WTC11 (cell line): Measurements from ENCODE around the gene NCBP3.

Experiments
- NFE2L1 ChIP-seq: sonication (generic); formaldehyde crosslinking; IDR thresholded peaks from 2 replicates; pipeline ENCODE4 v1.8.1; 2023; ENCODE audit warnings: missing genetic modification reagents
- NR2C2 ChIP-seq: sonication (generic); formaldehyde crosslinking; IDR thresholded peaks from 2 replicates; pipeline ENCODE4 v1.8.0; 2022; ENCODE audit warnings: mild to moderate bottlenecking, missing genetic modification reagents
- ZNF121 ChIP-seq: sonication (generic); formaldehyde crosslinking; IDR thresholded peaks from 2 replicates; pipeline ENCODE4 v1.8.0; 2023; ENCODE audit warnings: missing genetic modification reagents
- ZNF232 ChIP-seq: sonication (generic); formaldehyde crosslinking; IDR thresholded peaks from 2 replicates; pipeline ENCODE4 v1.8.0; 2022; ENCODE audit warnings: mild to moderate bottlenecking, missing genetic modification reagents
- TF ChIP-seq, protein P1 (sequence below): sonication (generic); formaldehyde crosslinking; IDR thresholded peaks from 2 replicates; pipeline ENCODE4 v1.8.1; 2023; ENCODE audit warnings: mild to moderate bottlenecking, missing genetic modification reagents, moderate library complexity
- TF ChIP-seq, protein P2 (sequence below): fragments of 200-600 bp; IDR thresholded peaks from 2 replicates; pipeline ENCODE4 v1.8.0; 2022; ENCODE audit warnings: antibody characterized with exemption
- TF ChIP-seq, protein P3 (sequence below): sonication (generic); formaldehyde crosslinking; IDR thresholded peaks from 2 replicates; pipeline ENCODE4 v1.8.0; 2022; ENCODE audit warnings: mild to moderate bottlenecking, missing genetic modification reagents

DNA sequence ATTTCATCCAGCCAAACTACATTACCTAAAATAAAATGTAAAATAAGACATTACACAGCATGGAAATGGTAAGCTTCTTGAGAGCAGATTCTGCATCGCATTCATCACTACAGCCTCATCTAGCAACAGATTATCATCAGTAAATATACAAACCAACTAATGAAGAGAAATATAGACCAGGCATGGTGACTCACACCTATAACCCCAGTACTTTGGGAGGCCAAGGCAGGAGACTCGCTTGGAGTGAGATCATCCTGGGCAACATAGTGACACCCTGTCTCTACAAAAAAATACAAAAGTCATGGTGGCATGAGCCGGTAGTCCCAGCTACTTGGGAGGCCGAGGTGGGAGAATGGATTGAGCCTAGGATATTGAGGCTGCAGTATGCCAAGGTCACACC lies 19.9 kb downstream of the NCBP3 start:
- TF ChIP-seq ZNF121 (no peak), NR2C2 (CRISPR knock-in tag) (no peak), NFE2L1 (no peak), ZNF232 (CRISPR knock-in tag) (no peak)
- TF ChIP-seq, protein P1, sequence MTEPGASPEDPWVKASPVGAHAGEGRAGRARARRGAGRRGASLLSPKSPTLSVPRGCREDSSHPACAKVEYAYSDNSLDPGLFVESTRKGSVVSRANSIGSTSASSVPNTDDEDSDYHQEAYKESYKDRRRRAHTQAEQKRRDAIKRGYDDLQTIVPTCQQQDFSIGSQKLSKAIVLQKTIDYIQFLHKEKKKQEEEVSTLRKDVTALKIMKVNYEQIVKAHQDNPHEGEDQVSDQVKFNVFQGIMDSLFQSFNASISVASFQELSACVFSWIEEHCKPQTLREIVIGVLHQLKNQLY (CRISPR knock-in tag): no peak
- TF ChIP-seq, protein P2, sequence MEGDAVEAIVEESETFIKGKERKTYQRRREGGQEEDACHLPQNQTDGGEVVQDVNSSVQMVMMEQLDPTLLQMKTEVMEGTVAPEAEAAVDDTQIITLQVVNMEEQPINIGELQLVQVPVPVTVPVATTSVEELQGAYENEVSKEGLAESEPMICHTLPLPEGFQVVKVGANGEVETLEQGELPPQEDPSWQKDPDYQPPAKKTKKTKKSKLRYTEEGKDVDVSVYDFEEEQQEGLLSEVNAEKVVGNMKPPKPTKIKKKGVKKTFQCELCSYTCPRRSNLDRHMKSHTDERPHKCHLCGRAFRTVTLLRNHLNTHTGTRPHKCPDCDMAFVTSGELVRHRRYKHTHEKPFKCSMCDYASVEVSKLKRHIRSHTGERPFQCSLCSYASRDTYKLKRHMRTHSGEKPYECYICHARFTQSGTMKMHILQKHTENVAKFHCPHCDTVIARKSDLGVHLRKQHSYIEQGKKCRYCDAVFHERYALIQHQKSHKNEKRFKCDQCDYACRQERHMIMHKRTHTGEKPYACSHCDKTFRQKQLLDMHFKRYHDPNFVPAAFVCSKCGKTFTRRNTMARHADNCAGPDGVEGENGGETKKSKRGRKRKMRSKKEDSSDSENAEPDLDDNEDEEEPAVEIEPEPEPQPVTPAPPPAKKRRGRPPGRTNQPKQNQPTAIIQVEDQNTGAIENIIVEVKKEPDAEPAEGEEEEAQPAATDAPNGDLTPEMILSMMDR: no peak
- TF ChIP-seq, protein P3, sequence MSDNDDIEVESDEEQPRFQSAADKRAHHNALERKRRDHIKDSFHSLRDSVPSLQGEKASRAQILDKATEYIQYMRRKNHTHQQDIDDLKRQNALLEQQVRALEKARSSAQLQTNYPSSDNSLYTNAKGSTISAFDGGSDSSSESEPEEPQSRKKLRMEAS (CRISPR knock-in tag): no peak
